ENCODE results near the gene ST8SIA1.

The ST8SIA1 gene

GRCh38 chr12:22231078-22231477 is 103.4 kb downstream of the ST8SIA1 start:
- no peak for DNase-seq

DNA sequence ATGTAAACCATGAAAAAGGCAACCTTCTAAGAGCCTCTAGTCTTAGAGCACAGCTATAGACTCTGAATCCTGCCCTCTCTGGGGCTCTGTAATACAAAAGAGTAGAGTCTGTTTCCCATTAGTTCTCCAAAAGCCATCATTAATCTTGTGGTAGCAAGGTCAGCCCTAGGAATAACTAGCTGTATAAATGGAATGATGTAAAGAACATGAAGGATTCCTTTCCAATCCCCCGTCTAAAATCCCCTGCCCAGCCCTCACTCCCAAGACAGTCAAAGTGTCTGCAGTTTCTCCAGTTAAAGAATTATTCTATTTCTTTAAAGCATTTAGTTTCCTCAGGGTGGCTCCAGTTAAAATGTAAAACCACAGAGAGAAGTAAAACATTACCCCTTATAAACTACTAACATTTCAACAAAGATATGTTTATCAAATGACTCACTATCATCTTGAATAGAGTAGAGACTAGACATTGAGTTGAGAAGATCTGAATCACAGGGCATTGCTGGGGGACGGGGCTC is 104.2 kb downstream of the ST8SIA1 start:
- no peak for DNase-seq

- no peak for DNase-seq
Observed at GRCh38 chr12:22229652-22230279, 104.7 kb downstream of the ST8SIA1 start.

DNA sequence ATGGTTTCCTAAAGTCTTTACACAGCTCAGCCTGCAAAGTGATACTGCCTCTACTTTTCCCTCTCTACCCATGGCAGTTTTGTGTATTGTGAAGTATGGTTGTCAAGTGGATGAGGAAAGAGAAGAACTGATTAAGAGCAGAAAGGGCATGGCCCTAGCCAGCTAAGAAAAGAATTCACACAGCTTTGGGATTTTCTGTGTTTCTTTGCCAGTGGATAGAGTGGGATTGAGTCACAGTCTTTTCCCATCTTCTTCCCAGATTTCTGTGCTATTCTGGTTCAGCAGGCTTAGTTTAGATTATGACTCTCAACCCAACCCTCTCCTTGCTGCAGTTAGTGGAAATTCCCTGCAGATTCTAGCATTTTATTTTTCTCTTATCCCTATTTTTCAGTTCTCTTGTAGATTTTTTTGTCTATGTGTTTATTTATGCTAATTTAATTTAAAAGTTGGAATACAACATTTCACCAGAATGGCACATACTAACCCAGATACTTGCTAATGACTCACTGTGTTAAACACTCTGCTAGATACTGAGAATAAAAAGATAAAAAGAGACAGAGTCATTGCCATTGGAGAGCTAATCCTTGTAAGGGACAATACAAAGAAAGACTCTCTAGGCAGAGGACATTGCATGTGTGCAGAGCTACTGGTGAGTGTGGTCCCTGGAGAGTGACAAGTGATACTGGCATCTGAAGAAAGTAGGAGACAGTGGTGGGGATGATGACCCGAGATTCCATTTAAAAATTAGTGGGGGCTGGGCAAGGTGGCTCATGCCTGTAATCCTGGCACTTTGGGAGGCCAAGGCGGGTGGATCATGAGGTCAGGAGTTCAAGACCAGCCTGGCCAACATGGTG is 106.3 kb downstream of the ST8SIA1 start:
- DNase-seq: no peak

DNA sequence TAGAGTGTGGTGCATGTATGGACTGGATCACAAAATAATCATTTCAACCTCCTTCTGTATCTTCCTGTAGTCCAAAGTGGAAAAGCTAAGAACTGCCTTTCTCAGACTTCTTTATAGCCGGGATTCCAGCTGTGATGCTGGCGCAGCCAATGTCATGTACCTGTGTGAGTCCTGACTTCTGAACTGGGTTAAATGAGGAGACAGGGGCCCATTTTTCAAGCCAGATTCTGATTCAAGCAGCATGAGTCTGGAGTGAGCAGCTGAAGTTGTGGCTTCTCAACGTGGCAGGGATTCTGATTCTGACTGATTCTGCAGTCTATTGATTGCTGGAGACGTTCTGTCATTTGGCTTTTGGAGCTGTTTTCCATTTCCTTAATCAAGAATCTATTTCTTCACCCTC is 111.2 kb downstream of the ST8SIA1 start:
- no peak for DNase-seq

- no peak for DNase-seq
Observed at GRCh38 chr12:22217556-22217955, 117.0 kb downstream of the ST8SIA1 start.

DNA sequence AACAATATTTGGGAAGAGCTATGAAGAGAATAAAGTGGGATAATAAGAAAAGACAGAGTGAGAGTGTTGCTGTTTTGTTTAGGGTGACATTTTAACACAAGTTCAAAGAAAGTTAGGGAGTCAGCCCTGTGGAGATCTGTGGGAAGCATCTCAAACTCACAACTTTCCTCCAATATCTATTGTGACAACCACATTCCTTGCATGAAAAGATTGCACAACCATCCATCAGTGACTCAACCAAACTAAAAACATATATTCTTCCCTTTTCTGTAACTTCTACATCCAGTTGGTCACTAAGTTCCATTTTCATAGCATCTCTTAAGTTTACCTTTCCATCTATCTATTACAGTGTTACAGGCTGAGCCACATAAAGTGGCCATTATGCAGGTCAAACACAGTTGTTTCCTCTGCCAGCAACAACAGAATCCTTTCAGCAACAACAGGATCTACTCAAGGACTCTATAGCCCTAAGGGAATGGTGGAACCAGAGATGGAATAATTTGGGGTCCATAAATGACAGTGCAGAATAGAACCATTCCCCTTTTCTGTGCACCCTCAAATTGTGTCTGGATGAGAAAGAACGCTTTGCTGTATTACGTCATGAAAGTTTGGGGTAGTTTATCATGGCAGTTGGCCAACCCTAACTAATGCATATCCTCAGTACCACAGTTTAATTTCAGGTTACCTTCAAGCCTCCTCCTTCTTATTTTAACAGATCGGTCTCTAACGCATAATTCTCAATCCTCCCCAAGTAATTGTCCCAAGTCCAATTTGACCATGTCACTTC is 118.8 kb downstream of the ST8SIA1 start:
- DNase-seq: no peak

GRCh38 chr12:22211128-22211527 is 123.4 kb downstream of the ST8SIA1 start:
- DNase-seq: no peak

DNA sequence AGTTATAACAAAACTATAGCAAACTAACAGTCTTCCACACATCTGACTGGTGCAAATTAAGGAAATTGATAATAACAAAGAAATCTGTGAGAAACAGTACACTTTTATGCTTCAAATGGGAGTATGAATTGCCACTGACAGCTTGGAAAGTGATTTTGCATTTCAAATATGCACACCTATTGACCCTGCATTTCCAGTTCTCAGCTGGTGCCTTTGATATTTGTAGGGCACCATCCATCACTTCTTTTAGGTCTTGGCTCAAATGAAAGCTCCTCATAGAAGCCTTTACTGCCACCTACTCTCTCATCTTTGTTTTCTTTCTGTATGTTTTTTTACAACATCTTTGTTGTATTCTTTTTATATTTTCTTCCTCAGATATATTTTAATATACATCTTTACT is 125.1 kb downstream of the ST8SIA1 start:
- no peak for DNase-seq

- no peak for DNase-seq
Observed at GRCh38 chr12:22206111-22206728, 128.3 kb downstream of the ST8SIA1 start.

DNA sequence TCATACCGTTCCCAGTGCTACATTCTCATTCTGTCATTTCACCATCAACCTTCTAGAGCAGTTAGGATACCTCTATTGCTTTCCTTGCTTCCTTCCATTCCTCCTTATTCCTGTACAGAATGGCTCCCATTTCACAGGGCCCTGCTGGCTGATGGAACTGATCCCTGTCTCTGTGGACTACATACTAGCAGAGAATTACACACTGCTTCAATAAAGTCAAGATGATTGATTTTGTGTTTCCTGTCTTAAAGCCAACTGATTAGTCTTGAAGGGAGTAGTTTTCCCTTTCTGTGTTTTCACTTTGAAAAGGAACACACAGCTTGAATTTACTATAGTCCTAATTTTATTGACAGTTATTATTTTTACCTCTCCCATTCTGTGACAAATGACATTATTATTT is 130.1 kb downstream of the ST8SIA1 start:
- DNase-seq: no peak

DNA sequence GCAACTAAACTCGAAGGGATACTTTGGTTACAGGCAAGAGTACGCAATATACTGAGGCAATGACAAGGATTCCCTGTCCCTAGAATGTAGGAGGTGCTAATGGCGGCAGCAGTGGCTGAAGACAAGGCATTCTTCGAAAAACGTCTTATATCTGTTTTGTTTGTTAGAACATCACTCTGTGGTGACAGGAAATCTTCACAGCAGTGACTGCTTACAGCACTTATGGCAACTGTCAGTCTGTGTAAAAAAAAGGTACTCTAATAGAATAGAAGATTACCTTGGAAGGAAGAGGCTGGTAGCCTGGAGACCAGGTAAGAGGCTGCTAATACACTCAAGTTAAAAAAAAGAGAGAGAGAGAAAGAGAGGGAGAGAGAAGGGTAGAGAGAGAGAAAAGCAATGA is 131.7 kb downstream of the ST8SIA1 start:
- DNase-seq: no peak

DNA sequence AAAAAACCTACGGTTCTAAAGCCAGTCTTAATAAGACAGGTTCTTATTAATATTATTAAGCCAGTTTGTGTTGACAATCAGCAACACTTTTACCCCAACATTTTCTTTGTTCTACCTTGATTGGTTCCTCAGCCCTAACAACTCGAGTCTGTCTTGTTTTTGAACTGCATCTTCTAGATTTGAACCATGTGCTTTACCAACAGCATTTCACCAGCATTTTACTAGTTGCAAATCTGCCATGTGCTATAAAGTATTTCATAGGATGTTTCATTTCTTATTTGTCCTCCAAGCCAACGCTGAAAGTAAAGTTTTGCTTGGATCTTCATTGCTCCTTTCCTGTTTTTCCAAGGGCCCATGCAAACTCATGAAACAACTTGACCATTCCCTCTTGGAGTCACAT is 133.4 kb downstream of the ST8SIA1 start:
- DNase-seq: no peak

DNA sequence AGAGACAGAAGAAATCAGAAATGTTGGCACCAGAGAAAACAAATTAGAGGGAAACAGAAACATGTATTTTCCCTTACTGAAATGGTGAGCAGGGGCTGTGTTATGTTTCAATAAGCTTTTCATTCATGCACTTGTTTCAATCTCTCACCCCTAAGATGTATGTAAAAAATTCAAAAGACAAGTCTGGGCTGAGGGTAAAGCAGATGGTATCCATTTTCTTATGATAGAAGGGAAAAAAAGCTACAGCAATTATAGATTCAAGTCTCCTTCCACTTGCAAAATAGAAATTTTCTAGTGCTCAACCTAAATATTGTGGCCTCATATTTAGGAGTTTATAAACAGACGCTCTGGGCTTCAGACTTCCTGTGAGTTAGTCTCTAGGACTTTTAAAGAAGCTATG is 138.3 kb downstream of the ST8SIA1 start:
- no peak for DNase-seq

GRCh38 chr12:22190969-22191368 is 143.5 kb downstream of the ST8SIA1 start:
- no peak for DNase-seq

- DNase-seq: no peak
Observed at GRCh38 chr12:22188431-22188830, 146.1 kb downstream of the ST8SIA1 start.

- no peak for DNase-seq
Observed at GRCh38 chr12:22180705-22181104, 153.8 kb downstream of the ST8SIA1 start.

- DNase-seq: no peak
Observed at GRCh38 chr12:22173177-22173576, 161.3 kb downstream of the ST8SIA1 start.

DNA sequence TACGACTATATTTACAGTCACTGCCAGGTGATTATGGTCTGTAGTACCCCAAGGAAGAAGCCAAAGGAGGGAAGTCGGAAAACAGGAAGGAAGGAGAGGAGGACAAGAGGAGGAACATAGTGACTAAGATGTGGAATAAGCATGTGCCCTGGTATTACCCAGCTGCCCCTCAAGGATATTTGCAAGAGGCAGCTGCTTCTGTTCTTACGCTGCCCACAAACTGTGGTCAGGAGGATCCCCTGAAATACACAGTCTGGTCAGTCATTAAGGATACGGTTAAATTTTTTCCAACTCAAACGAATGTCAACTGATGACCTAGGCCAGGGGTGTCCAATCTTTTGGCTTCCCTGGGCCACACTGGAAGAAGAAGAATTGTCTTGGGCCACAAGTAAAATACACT is 162.0 kb downstream of the ST8SIA1 start:
- no peak for DNase-seq

DNA sequence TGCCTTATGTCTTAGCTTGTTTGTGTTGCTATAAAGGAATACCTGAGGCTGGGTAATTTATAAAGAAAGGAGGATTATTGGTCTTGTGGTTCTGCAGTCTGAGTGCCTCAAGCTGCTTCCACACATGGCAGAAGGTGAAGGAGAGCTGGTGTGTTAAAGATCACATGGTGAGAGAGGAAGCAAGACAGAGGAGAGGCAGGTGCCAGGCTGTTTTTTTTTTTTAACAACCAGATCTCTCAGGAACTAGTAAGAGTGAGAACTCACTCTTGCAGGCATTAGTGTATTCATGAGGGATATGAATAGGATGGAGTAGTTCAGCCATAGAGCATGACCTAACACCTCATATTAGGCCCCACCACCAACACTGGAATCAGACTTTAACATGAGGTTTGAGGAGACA is 165.1 kb downstream of the ST8SIA1 start:
- DNase-seq: no peak

DNA sequence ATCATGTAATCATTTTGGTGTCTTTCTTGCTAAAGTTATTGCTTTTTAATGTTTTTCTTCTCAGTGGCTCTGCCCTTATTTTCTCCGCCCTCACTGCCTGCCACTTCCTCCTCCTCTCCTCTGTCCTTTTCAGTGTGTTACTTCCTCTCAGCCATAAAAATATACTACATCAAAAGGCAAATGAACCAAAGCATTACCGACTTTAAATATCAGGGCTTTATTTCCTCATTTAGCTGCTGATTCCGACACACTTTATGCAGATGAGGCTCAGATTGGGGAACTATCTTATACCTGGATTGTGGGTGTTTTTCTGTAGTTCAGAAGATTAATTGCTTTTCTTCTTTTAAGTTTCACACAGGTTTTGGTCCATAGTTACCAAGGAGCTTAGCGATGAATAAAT is 170.4 kb downstream of the ST8SIA1 start:
- no peak for DNase-seq

GRCh38 chr12:22163594-22163993 is 170.9 kb downstream of the ST8SIA1 start:
- DNase-seq: no peak

DNA sequence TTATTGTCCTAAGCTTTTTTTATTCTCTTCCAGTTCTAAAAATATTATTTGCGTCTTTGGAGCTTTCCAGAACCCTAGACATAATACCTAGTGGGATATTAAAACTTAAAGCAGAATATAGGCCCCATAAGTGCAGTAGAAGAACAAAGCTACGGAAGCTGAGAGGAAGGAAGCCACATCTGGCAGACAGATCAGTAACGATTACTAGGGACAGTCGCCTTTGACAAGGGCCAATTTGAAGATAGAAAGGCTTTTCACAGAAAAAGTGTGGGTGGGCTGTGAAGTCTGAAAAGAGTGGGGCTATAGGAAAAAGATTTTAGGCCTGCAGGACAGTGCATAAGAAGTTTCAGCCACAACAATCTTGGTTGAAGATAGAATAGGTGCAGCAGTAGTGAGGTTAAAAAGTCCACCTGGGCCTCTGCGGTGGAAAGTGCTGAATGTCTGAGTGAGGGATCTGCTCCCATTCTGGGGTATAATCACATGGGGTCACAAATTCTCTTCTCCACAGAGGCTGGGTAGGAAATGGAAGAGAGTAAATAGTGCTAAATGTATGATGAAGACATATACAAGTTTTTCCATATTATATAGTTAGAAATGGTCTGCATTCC is 174.0 kb downstream of the ST8SIA1 start:
- no peak for DNase-seq

All from NCI-H1417 treated with DMSO at 0.1 percent for 48 hours (cell line).